HepG2 (cell line): Measurements from ENCODE around the gene TBXA2R. TPM values are rescaled to one million over a fixed set of nuclear protein-coding genes. Genes with fewer than 3 reads are reported as not detected.

Source experiments
- ATAC-seq: fragments of 200-7000 bp; cut with Tn5 transposase; 3 replicates; pipeline ENCODE4 v1.9.1; 2020; ENCODE audit warnings: mild to moderate bottlenecking, moderate library complexity
- BruUV-seq: library from RNA; stranded (reverse); fragments of 400-500 nt; replicated peaks from 2 replicates; lab custom pipeline; 2021; lab: Mats Ljungman, UMichigan
- CTCF ChIA-PET: fragments of 300-600 bp; formaldehyde crosslinking; extraction: SDS; loops from one replicate; lab custom pipeline; 2021; ENCODE audit warnings: low total read pairs, inconsistent platforms, low intra/inter-chr PET ratio; lab: Yijun Ruan, JAX
- POLR2A ChIA-PET: fragments of 350-600 bp; sonication (Branson Sonifier 250); formaldehyde crosslinking; loops from one replicate; lab custom pipeline; 2020; ENCODE audit warnings: antibody characterized with exemption, inconsistent platforms; lab: Yijun Ruan, JAX
- DNase-seq: peaks from one replicate; pipeline ENCODE4 v3.0.0-alpha.2; 2015; ENCODE audit warnings: low spot score
- FAIRE-seq: peaks from 3 replicates; lab custom pipeline; 2011; peaks lifted over from hg19 to GRCh38; lab: Jason Lieb, UNC
- H2AFZ ChIP-seq: one replicate; pipeline ENCODE4 v1.6.1; 2011; ENCODE audit warnings: low read length, inconsistent platforms
- H3K27ac ChIP-seq: fragments of 300-600 bp; 3 replicates; pipeline ENCODE4 v1.8.0; 2011; ENCODE audit warnings: mixed run types, mild to moderate bottlenecking, mixed read lengths, low read length, inconsistent platforms; ENCODE audit not compliant: insufficient read depth; ENCODE audit errors: extremely low read length
- H3K27me3 ChIP-seq, 2 experiments: fragments of 200-600 bp in 1 of 2; 2 replicates in 1 of 2; 3 replicates in 1 of 2; pipeline versions ENCODE4 v1.6.0 to v1.8.0; 2011; ENCODE audit warnings: low read length in 2 of 2, mild to moderate bottlenecking in 2 of 2, moderate library complexity in 2 of 2, inconsistent platforms in 1 of 2; ENCODE audit not compliant: insufficient read depth in 2 of 2, control insufficient read depth in 1 of 2
- H3K36me3 ChIP-seq, 2 experiments: fragments of 200-600 bp in 1 of 2; replicated peaks in 1 of 2; 2 replicates in 1 of 2; 3 replicates in 1 of 2; pipeline versions ENCODE4 v1.5.1 to v1.8.0; 2011; ENCODE audit warnings: low read length in 2 of 2, inconsistent platforms in 1 of 2; ENCODE audit not compliant: insufficient read depth in 2 of 2, control insufficient read depth in 1 of 2
- H3K4me1 ChIP-seq: 2 replicates; pipeline ENCODE4 v1.5.1; 2012; ENCODE audit warnings: low read length, inconsistent platforms; ENCODE audit not compliant: insufficient read depth
- H3K4me2 ChIP-seq: 2 replicates; pipeline ENCODE4 v1.6.0; 2011; ENCODE audit warnings: low read depth, low read length, inconsistent platforms
- H3K4me3 ChIP-seq, 3 experiments: fragments of 200-600 bp in 1 of 3; sonication (generic), shearing (Covaris generic) in 1 of 3; replicated peaks in 1 of 3; 2 replicates each; pipeline ENCODE4 v1.5.1; 2011 to 2016; ENCODE audit warnings: low read length in 3 of 3, inconsistent platforms in 2 of 3, low read depth in 2 of 3, mild to moderate bottlenecking in 2 of 3, control low read depth in 1 of 3, mixed read lengths in 1 of 3; ENCODE audit not compliant: insufficient read depth in 1 of 3
- H3K79me2 ChIP-seq: one replicate; pipeline ENCODE4 v1.6.1; 2011; ENCODE audit warnings: low read length, inconsistent platforms; ENCODE audit not compliant: insufficient read depth
- H3K9ac ChIP-seq: 2 replicates; pipeline ENCODE4 v1.6.0; 2011; ENCODE audit warnings: mild to moderate bottlenecking, low read depth, low read length, inconsistent platforms; ENCODE audit not compliant: insufficient read depth
- H3K9me3 ChIP-seq: 2 replicates; pipeline ENCODE4 v1.5.1; 2012; ENCODE audit warnings: mild to moderate bottlenecking, low read length
- H4K20me1 ChIP-seq: 2 replicates; pipeline ENCODE4 v1.6.0; 2011; ENCODE audit warnings: inconsistent platforms, mild to moderate bottlenecking, low read length, moderate library complexity; ENCODE audit not compliant: insufficient read depth
- GTF2F1 ChIP-seq: fragments of 150-350 bp; IDR thresholded peaks from 2 replicates; pipeline ENCODE4 v1.6.1; 2014; ENCODE audit warnings: low read length
- MEIS2 ChIP-seq: sonication (generic); formaldehyde crosslinking; IDR thresholded peaks from 2 replicates; pipeline ENCODE4 v1.9.0; 2021; ENCODE audit warnings: mild to moderate bottlenecking, missing genetic modification reagents
- NFIC ChIP-seq: IDR thresholded peaks from 2 replicates; pipeline ENCODE4 v1.6.1; 2012; ENCODE audit warnings: mild to moderate bottlenecking, low read length, inconsistent platforms
- SOX5 ChIP-seq: IDR thresholded peaks from 2 replicates; pipeline ENCODE4 v1.6.1; 2016; ENCODE audit warnings: borderline replicate concordance
- ZBTB10 ChIP-seq: sonication (generic); formaldehyde crosslinking; IDR thresholded peaks from 2 replicates; pipeline ENCODE4 v1.4.0; 2020; ENCODE audit warnings: missing genetic modification reagents, borderline replicate concordance
- ZMAT5 ChIP-seq: sonication (generic); formaldehyde crosslinking; IDR thresholded peaks from 2 replicates; pipeline ENCODE4 v1.5.0; 2020; ENCODE audit warnings: mild to moderate bottlenecking, low read depth, missing genetic modification reagents, borderline replicate concordance
- ZNF841 ChIP-seq: sonication (generic); formaldehyde crosslinking; IDR thresholded peaks from 2 replicates; pipeline ENCODE4 v1.8.1; 2023; ENCODE audit warnings: missing genetic modification reagents, borderline replicate concordance
- WGBS: methylation state at CpG from one replicate; pipeline ENCODE4 v1.1.6; 2017; ENCODE audit warnings: low lambda C conversion rate; 5-methylcytosine and 5-hydroxymethylcytosine counted together
- in situ Hi-C: cut with HindIII; loops from 2 replicates; pipeline ENCODE4 v1.10.0; 2017; ENCODE audit warnings: low pct_unique_long_range_greater_than_20kb; ENCODE audit not compliant: extremely low pct_ligation_motif_present
- intact Hi-C: fragments of 100-400 bp; cut with micrococcal nuclease; formaldehyde crosslinking; loops from one replicate; pipeline ENCODE4 v1.10.0; 2022; ENCODE audit not compliant: unreplicated experiment
- polyA plus RNA-seq, 8 experiments: library from polyadenylated mRNA; depleted of rRNA in 3 of 8; stranded (reverse) in 7 of 8; unstranded in 1 of 8; fragments of >200 nt; fragmentation: Illumina TruSeq in 4 of 8; extraction: Trizol in 4 of 8; gene quantifications; 2 replicates each; pipeline versions ENCODE4 v1.2.1 to v1.2.3, GENCODE V29; 2011 to 2016; ENCODE audit warnings: low read depth in 4 of 8, missing spikeins in 1 of 8, mixed read lengths in 1 of 8; ENCODE audit not compliant: insufficient read depth in 1 of 8
- total RNA-seq, 5 experiments: library from RNA; depleted of rRNA; stranded (reverse); fragments of >200 nt; fragmentation: Illumina TruSeq; extraction: Trizol; gene quantifications; 2 replicates each; pipeline ENCODE4 v1.2.3, GENCODE V29; 2016; ENCODE audit warnings: low read depth in 1 of 5

TBXA2R gene
- total and polyA plus RNA-seq, 2 of the 13 experiments (the other 11 are each of a cell fraction or from before 2014, with no cell fraction given), result 0.09 TPM; not detected in 1

GRCh38 chr19:3620817-3621547, 14.3 kb upstream of the TBXA2R start:
- no peak overlapping the region for H3K4me3 ChIP-seq
- no peak for TF ChIP-seq SOX5 (CRISPR knock-in tag)
- TF ChIP-seq ZMAT5, result no peak
- TF ChIP-seq GTF2F1, result no peak
- no peak for TF ChIP-seq NFIC
- TF ChIP-seq MEIS2 (CRISPR knock-in tag), result no peak
- no peak for TF ChIP-seq ZNF841
- TF ChIP-seq ZBTB10 (CRISPR knock-in tag), result no peak
- no peak overlapping the region for H3K4me2 ChIP-seq
- no peaks in the 10 kb centered on the region for H3K9me3 ChIP-seq
- ATAC-seq (no peak), FAIRE-seq (no peak), DNase-seq (no peak)
- ChIA-PET POLR2A (no interaction called here), CTCF (no interaction called here)
- 96% methylated on average over 14 of the region's 24 CpGs for WGBS
- peaks cover 14% of the 10 kb centered on the region for H3K4me1 ChIP-seq
- H3K9ac ChIP-seq, result no peak overlapping the region
- H3K27me3 ChIP-seq, result no peaks in the 10 kb centered on the region; a peak in 1 of 5 replicates
- BruUV-seq, result no TSS peak
- intact Hi-C loops, result no loop called here
- peaks cover 3% of the 10 kb centered on the region; the same call in 1 of the 2 replicates for H4K20me1 ChIP-seq
- peaks cover 5 to 6% of the 10 kb centered on the region in 2 experiments; a peak in 2 of 5 replicates for H3K36me3 ChIP-seq
- peaks cover 14% of the 10 kb centered on the region for H3K79me2 ChIP-seq
- in situ Hi-C loops, result no loop called here
- no peak overlapping the region for H2AFZ ChIP-seq
- H3K27ac ChIP-seq, result no peak overlapping the region
